GM15510 (cell line): ENCODE results near the gene OAS2.

Experiments used
- POLR2A ChIP-seq: IDR thresholded peaks from 3 replicates; pipeline ENCODE4 v1.6.1; 2011; ENCODE audit warnings: borderline replicate concordance; ENCODE audit not compliant: insufficient read length; ENCODE audit errors: extremely low read depth

OAS2 gene

GRCh38 chr12:112992541-112993398, 14.5 kb downstream of the OAS2 start:
- no peak for TF ChIP-seq POLR2A

GRCh38 chr12:112995008-112995407, 16.7 kb downstream of the OAS2 start:
- TF ChIP-seq POLR2A: no peak

- TF ChIP-seq POLR2A: no peak
Measured at GRCh38 chr12:112996501-112996900, 18.2 kb downstream of the OAS2 start.

DNA sequence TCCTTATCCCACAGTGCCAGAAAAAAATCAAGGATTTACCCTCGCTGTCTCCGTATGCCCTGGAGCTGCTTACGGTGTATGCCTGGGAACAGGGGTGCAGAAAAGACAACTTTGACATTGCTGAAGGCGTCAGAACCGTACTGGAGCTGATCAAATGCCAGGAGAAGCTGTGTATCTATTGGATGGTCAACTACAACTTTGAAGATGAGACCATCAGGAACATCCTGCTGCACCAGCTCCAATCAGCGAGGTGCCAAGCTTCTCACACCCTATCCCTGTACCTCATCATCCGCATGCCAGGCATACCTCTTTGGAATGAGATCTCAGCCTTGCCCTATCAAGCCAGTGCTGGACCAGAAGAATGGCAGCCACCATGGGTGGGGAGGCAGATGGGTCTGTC, 19.2 kb downstream of the OAS2 start:
- no peak for TF ChIP-seq POLR2A

DNA sequence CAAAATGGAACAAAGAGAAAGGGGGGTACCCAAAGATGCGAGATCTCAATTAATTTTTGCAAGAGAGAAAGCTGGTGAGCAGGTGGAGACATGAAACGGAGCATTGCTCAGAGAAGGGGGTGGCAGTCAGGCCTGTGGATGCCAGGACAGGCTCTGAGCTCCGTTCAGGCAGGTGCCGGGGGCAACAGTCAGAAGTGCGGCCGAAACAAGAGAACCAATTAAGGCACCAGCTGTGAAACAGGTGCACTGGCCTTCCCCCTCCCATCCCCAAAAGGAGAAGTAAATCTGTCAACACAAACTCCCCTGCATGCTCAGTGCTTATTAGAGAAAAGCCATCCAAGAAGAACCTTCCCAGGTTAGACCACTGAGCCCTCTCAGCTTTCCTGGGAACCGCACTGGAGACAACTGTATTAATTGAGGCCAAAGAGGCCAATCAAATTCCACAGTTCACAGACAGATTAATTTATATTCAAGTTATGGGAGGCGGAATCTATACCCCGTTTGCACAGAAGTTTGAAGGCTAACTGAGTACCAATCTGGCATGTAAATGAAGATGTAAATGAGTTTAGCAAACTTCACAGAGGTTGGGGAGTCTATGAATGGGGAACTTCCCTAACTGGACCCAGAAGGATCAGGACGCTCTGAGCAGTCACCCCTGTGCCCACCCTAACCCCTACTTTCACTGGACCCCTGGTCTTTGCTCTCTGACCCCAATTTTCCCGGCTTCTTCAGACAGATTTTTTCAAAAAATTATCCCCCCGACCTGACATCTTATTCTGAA, 20.9 kb downstream of the OAS2 start:
- no peak for TF ChIP-seq POLR2A

DNA sequence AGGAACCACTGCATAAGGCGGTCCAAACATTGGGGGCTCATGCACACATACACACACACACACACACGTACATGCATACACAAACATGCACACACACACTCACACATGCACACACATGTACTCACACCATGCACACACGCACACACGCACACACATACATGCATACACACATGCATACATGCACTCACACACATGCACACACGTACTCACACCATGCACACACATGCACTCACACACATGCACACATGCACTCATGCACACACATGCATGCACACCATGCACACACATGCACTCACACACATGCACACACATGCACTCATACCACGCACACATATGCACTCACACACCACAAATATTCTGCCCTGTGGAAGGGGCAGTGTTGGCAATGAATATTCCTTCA, 22.1 kb downstream of the OAS2 start:
- no peak for TF ChIP-seq POLR2A

- no peak for TF ChIP-seq POLR2A
Measured at GRCh38 chr12:113002155-113002554, 23.8 kb downstream of the OAS2 start.

DNA sequence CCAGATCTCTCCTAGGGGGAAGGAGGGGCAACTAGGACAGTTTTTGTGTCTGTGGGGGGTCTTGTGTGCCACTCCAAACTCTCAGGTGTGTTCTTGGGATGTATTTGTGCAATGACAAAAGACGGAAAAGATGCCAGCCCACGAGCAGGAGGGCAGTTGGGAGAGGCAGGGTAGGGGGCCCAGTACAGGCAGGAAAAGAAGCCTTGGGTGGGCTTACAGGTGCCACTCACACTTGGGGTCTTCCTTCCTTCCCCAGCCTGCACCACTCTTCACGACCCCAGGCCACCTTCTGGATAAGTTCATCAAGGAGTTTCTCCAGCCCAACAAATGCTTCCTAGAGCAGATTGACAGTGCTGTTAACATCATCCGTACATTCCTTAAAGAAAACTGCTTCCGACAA, 24.4 kb downstream of the OAS2 start:
- no peak for TF ChIP-seq POLR2A

- no peak for TF ChIP-seq POLR2A
Measured at GRCh38 chr12:113003636-113004035, 25.3 kb downstream of the OAS2 start.

- TF ChIP-seq POLR2A: no peak
Measured at GRCh38 chr12:113005762-113006161, 27.4 kb downstream of the OAS2 start.

DNA sequence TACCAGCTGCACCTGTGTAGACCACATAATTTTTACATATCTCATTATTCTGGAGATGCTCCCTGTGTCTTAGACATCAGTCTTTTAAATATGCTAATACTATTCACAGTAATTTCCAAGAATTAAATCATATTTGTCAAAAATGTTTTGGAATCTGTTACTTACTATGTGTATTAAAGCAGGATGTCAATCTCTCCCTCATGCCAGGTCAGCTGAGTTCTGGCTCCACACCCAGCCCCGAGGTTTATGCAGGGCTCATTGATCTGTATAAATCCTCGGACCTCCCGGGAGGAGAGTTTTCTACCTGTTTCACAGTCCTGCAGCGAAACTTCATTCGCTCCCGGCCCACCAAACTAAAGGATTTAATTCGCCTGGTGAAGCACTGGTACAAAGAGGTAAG, 27.9 kb downstream of the OAS2 start:
- no peak for TF ChIP-seq POLR2A

GRCh38 chr12:113006641-113007040, 28.3 kb downstream of the OAS2 start:
- TF ChIP-seq POLR2A: no peak

DNA sequence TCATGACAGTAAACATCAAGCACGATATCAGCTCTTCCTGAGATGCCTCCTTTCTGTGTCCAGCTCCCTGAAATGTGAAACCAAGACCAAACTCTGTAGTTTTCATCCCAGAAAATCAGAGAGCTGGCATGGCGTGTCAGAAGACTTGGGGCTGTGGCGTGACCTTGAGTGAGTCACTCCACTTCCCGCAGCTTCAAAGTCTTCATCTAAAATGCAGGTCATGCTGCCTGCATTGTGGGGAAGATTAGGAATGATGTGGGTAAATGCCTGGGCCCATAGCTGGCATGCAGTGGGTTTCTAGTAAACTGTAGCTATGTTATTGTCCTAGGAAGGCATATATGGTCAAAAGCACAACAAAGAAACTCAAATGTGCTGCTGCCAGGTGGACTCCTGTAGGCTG, 28.8 kb downstream of the OAS2 start:
- no peak for TF ChIP-seq POLR2A

DNA sequence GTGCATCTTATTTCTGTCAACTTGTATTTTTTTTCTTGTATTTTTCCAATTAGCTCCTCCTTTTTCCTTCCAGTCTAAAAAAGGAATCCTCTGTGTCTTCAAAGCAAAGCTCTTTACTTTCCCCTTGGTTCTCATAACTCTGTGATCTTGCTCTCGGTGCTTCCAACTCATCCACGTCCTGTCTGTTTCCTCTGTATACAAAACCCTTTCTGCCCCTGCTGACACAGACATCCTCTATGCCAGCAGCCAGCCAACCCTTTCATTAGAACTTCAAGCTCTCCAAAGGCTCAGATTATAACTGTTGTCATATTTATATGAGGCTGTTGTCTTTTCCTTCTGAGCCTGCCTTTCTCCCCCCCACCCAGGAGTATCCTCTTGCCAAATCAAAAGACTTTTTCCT, 32.4 kb downstream of the OAS2 start:
- TF ChIP-seq POLR2A: no peak

GRCh38 chr12:113014565-113014964, 36.2 kb downstream of the OAS2 start:
- no peak for TF ChIP-seq POLR2A

- TF ChIP-seq POLR2A: no peak
Measured at GRCh38 chr12:113016796-113017195, 38.5 kb downstream of the OAS2 start.

- TF ChIP-seq POLR2A: no peak
Measured at GRCh38 chr12:113019025-113019424, 40.7 kb downstream of the OAS2 start.

DNA sequence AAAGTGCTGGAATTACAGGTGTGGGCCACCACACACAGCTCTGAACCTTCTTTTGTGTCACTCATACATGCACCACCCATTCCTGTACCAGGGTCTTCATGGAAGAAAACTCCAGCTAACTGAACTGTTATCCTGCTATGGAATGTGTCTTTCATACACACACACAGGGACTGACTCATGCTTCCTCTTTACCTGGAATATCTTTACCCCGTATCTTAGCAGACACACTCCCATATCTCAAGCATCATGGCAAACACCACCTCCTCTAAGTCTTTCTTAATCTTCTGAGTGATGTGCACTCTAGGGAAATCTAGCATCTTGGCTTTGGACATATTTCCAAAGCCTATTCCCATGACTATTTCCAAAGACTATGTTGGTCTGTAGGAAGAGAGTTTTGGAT, 43.2 kb downstream of the OAS2 start:
- no peak for TF ChIP-seq POLR2A
